Measurements from ENCODE around the gene ZFAND5.

ZFAND5 gene, protein sequence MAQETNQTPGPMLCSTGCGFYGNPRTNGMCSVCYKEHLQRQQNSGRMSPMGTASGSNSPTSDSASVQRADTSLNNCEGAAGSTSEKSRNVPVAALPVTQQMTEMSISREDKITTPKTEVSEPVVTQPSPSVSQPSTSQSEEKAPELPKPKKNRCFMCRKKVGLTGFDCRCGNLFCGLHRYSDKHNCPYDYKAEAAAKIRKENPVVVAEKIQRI

DNA sequence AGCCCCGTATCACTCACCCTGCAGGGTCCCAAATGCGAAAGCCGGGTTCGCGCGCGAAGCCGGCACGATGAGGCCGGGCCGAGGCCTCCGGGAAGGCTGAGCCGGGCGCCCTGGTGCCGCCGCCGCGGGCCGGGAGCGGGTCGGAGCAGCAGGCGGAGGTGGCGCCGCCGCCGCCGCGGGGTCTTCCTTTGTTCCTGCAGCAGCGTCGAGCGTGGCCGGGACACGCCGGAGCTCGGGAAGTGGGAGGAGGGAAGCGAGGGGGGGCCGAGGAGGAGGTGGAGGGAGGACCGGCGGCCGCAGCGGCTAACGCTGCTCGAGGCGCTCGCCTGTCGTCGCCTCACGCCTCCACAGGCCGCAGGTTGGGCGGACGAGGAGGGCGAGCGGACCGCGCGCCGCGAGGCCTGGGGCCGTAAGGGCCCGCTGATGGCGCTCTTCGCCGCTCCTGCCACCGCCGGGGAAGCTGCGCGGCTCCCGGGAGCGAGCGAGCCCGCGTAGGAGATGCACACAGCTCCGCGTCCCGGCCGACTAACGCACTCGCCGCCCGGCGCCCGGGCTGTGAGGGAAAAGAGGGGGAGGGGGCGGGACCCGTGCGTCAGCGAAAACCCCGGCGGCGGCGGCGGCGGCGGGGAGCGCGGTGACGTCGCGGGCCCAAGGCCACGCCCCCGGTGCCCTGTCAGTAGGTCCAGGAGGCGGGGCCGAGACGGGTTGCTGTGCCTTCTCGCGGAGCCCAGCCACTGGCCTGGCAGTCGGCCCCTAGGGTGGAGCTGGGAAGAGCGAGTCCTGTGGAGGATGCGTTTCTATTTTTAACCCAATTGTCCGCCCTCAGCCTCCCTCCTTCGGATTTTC is at the start of gene ZFAND5:
TSS of gene ZFAND5 (minus strand) at position 530 of the 846 bp plus-strand sequence. CDS start 4,430 bp downstream, outside the sequence.
- DNase-seq, result peak; percentile 90

GRCh38 chr9:72412483-72413040 is 47.6 kb upstream of the ZFAND5 start:
- no peak for DNase-seq

GRCh38 chr9:72410214-72410613 is 45.2 kb upstream of the ZFAND5 start:
- DNase-seq, result no peak

DNA sequence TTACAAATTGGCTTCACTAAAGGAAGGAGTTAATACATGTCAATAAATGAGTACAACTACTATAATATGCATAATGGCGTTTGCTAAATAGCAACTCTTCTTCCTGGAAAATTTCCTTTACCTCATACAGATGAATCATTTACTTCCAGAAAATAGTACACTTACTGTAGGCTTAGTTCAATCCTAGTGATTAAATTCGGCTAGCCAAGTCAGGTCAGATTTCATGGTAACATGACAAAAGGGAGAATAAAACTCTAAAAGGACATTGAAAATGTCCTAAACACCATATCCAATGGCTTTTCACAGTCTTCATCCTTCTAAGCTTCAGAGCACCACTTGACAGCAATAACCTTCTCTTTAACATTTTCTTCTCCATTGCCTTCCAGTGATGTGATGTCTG is 42.1 kb upstream of the ZFAND5 start:
- DNase-seq, result no peak

GRCh38 chr9:72402744-72403143 is 37.7 kb upstream of the ZFAND5 start:
- DNase-seq, result no peak

- no peak for DNase-seq
Observed at GRCh38 chr9:72401396-72401795, 36.4 kb upstream of the ZFAND5 start.

GRCh38 chr9:72400866-72401265 is 35.9 kb upstream of the ZFAND5 start:
- DNase-seq, result no peak

DNA sequence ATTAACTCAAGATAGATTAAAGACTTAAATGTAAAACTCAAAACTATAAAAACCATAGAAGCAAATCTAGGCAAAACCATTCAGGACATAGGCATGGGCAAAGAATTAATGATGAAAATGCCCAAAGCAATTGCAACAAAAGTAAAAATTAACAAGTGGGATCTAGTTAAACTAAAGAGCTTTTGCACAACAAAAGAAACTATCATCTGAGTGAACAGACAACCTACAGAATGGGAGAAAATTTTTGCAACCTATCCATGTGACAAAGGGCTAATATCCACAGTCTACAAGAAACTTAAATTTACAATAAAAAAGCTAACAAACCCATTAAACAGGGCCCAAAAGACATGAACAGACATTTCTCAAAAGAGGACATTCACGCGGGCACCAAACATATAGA is 34.4 kb upstream of the ZFAND5 start:
- no peak for DNase-seq

DNA sequence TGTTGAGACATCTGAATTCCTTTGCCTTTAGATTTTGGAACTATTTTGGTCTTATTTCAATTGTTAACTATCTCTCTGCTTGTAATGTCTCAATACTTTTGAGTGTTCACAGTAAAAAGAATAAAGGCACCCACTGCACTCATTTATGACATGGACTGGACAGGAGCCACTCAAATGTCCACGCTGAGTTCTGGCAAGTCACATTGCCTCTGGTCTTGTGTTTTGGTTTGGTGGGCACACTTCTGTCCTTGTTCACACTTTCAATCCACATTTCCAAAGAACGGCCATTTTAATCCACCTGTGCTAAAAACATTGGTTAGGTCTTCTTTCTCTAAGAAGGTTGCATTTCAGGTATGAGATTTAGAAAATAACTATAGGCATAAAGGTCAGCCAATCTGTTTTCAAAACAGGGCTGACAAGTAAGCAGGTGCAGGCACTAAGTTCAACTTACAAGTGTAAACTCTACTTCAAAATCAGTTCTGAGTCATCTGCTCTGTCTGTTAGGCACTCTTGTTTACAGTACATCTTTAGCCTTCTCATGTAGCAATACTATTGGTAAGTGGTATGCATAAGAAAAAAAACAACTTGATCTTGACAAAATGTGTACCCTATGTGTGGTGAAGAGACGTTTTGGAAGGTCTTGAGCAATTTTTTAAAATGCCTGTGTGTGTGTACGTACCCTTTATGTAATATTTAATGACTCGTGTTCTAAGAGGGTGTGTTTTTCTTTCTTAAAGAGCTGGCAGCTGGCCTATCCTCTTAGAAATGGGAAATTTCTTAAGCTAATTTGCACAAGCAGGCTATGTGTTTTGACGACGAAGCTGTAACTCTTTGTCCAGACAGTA is 31.5 kb upstream of the ZFAND5 start:
- DNase-seq, result no peak

DNA sequence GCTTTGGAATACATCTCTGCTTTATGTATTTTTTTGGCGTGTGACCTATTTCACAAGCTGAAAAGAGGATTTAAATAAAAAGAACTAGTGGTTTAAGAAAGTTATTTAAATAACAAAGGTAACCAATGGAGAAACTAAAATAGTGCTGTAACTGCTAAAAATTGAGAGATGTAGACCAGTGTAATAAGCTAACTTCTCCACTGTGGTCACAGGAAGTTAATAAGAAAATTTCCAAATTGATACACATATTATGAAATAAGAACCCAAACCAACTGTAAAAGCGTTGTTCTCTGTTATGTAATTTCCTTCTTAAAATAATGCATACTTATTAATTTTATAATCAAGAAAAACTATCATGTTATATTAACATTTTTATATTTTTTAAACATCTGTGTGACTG is 29.1 kb upstream of the ZFAND5 start:
- DNase-seq, result no peak

- no peak for DNase-seq
Observed at GRCh38 chr9:72390907-72391306, 25.9 kb upstream of the ZFAND5 start.

GRCh38 chr9:72386186-72386585 is 21.2 kb upstream of the ZFAND5 start:
- DNase-seq, result no peak

DNA sequence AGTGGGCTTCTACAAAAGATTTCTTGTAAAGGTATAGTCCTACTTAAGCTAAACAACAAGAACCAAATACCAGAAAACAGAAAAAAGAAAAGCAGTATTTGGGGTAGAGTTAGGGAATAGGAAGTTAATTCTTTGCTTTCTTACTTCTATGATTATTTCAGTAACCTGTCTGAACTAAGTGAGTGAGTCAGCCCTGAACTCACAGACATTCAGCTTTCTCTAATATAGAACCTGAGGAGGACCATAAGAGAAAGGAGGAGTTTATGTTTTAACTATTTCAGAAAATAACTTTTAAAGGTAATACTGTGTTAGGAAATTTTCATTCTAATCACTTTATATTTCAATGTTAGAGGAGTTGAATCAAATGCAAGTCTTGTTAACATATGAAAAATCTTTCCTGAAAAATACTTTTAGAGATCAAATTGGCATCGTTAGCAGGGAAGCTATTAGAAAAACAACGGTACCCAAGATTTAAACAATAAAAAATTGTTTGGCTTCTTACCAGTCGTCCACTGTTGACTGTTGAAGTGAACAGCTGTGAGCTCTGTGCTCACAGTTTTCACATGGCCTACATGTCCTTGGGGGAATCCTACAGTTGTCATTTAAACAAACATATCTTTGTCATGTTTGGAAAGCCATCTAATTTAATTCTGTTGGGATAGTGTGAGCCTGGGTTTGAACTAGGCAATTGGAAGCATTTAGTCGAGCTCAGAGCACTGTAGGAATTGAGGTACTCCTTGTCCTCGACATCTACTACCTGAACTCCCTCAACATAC is 19.9 kb upstream of the ZFAND5 start:
- no peak for DNase-seq

GRCh38 chr9:72383978-72384709 is 19.1 kb upstream of the ZFAND5 start:
- no peak for DNase-seq

DNA sequence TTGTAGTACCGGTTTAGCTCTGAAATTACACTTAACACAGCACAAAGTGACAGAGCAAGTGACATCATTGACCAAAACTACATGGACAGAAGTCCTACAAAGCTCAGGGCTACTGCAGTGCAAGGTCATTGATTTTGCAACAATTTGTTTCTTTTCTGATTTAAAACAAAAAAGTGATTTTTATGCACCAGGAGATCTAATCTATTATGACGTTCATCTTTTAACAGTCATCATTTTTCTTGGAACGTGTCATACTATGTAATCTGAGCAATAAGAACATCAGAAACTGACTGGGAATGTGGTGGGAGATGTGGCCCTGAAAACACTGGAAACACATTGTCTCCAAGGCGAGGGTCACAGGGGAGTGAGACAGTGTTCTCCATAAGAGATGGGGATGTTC is 17.4 kb upstream of the ZFAND5 start:
- DNase-seq, result no peak

DNA sequence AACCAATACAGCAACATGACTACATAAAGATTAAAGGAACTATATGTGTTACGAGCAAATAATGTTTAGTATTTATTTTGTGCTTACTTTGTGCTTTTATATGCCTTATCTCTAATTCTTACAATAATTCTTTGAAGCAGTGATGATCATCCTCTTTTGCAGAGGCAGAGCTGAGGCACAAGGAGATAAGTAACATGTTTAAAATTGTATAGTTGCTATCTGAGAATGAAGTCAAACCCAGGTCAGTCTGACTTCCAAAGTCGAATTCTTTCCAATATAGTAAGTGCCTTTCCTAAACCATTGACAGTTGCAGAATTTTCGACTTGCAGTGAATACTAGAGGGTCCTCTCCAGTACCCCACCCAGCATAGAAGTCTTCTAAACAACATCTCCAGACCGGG is 12.0 kb upstream of the ZFAND5 start:
- no peak for DNase-seq

DNA sequence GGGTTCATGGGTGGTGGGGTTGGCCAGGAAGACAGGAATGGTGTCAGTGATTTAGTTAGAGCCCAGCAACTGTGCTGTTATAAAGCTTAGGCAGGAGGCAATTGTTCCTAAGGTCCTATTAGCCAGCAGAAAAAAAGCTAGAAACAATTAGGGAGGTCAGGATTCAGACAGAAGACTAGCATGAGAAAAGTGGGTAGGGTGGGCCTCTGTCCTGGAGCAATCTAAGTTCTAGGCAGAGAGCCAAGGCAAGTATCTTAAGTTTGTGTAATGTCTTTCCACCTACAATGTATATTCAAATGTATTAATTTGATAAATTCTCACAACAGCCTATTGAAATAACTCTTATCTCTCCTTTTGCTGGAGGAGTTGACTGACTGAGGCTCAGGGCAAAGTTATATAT is 6.1 kb upstream of the ZFAND5 start:
- DNase-seq, result no peak

DNA sequence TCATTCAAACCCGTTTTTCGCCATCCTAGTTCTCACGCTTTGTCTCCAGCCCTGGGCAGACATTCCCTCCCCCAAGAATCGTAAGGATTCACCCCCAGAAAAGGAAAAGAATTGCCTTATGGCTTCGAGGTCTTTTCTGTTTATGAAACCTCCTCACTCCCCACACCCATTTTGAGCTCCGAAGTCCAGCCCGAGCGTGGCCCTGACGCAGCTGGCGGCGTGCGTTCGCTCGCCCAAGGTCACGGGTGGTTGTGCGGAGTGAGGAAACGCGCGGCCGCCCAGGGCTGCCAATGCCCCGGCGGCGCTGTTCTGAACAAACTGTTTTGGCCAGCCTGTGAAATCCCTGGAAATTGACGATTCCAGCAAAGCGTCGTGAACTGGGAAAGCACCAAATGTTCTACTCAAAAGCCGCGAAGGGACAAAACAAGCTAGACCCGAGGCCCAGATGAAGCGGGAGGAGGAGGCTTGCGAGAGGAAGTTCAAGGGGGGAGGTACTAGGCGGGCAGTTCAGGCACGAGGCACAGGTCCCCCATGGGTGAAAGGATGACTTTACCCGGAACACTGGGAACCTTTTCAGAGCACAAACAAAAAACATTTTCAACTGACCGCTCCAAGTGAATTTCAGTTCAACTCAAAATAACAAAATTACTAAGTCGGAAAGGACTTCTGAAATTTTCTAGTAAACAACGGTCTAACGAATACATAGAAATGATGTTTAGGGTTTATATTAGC is 683 bp upstream of the ZFAND5 start:
- peak; percentile 30 for DNase-seq

DNA sequence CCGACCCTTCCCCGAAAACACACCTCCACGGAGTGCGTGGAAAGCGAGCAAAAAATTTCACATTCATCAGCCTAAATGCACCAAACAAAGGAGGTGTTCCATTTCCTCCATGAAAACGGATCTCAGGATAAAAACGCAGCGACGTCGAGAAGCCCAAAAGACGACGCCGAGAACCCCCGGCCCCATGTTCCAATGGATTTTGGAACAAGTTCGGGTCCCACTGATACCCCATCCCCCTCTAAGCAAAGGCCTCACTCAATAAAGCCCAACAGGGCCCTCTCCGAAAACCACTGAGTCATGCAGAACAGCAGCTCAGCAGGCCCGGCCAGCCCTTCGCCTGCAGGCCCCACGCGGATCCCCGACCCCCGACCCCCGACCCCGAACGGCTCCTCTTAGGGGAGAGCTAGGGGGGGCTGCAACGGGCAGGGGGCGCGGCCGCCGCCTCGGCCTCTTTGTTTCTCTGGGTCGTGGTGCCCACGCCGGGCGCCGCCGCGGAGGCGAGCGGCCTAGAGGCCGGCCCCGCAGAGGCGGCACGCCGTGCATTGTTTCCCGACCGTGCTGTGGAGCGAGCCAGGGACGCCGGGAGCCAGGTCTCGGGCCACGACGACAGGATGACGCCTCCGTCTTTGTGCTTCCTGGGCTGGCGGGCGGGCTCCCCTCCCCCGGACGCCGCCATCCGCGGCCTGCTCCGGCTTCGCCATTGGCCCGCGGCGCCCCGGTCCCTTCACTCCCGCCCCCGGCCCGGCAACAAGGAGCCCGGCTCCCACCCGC is 915 bp downstream of the ZFAND5 start:
- no peak for DNase-seq

GRCh38 chr9:72363236-72363635 is 1.8 kb downstream of the ZFAND5 start:
- no peak for DNase-seq

Measured in NCI-H1694 (cell line).